ENCODE results near the gene ZNF787. TPM values are rescaled to one million over a fixed set of nuclear protein-coding genes. Genes with fewer than 3 reads are reported as not detected.
A peak's percentile ranks its signal among the peaks of the same experiment; 100 is the strongest.

ZNF787 gene
- total and polyA plus RNA-seq, 2 of the 13 experiments (the other 11 are each of a cell fraction or from before 2014, with no cell fraction given): 15.1 to 42.8 TPM

DNA sequence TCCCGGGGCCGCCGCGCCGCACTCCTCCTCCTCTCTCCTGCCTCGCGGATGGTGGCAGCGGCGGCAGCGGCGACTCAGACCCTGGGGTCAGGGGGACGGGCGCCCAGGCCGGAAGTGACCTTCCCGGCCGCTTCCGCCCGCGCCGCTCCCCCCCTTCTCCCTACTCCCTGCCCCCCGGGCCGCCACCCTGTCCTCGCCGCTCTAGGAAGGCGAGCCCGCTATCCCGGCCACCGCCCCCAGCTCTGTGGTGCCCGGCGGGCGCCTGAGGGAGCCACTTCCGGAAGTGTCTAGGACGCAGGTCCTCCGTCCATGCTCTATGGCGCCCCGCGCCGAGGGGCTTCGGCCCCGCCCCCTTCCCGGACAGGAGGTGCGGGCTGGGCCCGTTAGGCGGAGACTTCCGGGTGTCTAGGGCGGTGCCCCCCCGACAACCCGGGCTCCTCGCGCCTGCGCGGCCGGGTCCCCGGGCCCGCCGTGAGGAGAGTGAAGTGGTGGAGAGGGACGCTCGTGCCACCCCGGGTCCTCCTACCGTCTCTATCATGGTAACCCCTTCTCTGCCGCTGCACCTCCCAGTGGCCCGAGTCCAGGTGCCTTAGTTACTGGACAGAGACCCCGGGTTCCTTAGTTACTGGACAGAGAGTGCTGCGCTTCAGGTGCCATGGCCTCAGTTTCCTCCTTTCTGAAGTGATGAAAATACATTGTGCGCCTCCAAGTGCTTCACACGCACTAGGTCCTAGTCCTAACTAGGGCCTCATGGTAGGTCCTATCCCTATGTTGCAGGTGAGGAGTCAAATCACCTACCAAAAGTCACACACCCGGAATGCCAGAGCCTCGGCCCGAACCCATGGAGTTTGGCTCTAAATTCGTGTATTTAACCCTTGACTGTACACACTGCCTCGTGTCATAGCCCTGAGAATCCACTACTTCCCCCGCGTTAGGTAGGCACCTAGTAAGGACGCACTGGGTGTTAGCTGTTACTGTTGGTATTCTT is at the start of gene ZNF787 (continued):
- TF ChIP-seq, protein P1, sequence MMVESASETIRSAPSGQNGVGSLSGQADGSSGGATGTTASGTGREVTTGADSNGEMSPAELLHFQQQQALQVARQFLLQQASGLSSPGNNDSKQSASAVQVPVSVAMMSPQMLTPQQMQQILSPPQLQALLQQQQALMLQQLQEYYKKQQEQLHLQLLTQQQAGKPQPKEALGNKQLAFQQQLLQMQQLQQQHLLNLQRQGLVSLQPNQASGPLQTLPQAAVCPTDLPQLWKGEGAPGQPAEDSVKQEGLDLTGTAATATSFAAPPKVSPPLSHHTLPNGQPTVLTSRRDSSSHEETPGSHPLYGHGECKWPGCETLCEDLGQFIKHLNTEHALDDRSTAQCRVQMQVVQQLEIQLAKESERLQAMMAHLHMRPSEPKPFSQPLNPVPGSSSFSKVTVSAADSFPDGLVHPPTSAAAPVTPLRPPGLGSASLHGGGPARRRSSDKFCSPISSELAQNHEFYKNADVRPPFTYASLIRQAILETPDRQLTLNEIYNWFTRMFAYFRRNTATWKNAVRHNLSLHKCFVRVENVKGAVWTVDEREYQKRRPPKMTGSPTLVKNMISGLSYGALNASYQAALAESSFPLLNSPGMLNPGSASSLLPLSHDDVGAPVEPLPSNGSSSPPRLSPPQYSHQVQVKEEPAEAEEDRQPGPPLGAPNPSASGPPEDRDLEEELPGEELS (CRISPR knock-in tag; IDR thresholded peaks at IDR 0.05): no peak
- TF ChIP-seq, protein P2, sequence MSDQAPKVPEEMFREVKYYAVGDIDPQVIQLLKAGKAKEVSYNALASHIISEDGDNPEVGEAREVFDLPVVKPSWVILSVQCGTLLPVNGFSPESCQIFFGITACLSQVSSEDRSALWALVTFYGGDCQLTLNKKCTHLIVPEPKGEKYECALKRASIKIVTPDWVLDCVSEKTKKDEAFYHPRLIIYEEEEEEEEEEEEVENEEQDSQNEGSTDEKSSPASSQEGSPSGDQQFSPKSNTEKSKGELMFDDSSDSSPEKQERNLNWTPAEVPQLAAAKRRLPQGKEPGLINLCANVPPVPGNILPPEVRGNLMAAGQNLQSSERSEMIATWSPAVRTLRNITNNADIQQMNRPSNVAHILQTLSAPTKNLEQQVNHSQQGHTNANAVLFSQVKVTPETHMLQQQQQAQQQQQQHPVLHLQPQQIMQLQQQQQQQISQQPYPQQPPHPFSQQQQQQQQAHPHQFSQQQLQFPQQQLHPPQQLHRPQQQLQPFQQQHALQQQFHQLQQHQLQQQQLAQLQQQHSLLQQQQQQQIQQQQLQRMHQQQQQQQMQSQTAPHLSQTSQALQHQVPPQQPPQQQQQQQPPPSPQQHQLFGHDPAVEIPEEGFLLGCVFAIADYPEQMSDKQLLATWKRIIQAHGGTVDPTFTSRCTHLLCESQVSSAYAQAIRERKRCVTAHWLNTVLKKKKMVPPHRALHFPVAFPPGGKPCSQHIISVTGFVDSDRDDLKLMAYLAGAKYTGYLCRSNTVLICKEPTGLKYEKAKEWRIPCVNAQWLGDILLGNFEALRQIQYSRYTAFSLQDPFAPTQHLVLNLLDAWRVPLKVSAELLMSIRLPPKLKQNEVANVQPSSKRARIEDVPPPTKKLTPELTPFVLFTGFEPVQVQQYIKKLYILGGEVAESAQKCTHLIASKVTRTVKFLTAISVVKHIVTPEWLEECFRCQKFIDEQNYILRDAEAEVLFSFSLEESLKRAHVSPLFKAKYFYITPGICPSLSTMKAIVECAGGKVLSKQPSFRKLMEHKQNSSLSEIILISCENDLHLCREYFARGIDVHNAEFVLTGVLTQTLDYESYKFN (CRISPR knock-in tag; conservative IDR thresholded peaks at IDR 0.05): peak; percentile 84
- TF ChIP-seq ZKSCAN1 (IDR thresholded peaks at IDR 0.05; ENCODE audit: low read length) (no peak), ZNF564 (CRISPR knock-in tag; IDR thresholded peaks at IDR 0.05) (no peak), ZNF737 (CRISPR knock-in tag; IDR thresholded peaks at IDR 0.05; ENCODE audit: borderline replicate concordance) (no peak), GPN1 (CRISPR knock-in tag; IDR thresholded peaks at IDR 0.05; ENCODE audit: borderline replicate concordance) (no peak), ZFP36 (IDR thresholded peaks at IDR 0.05; ENCODE audit: borderline replicate concordance, low read depth, low read length, partially characterized antibody) (no peak), TBL1XR1 (IDR thresholded peaks at IDR 0.05; ENCODE audit: borderline replicate concordance, low read length, partially characterized antibody) (peak; percentile 26), ZNF33B (CRISPR knock-in tag; IDR thresholded peaks at IDR 0.05) (no peak), ZSCAN31 (CRISPR knock-in tag; IDR thresholded peaks at IDR 0.05; ENCODE audit: low read depth) (no peak), POLR2A (IDR thresholded peaks at IDR 0.05; ENCODE audit: insufficient read depth in 1 of 2, low read depth in 2 of 2, low read length in 2 of 2) (peak in 1 of 2 experiments; percentile 56; a peak in 2 of 4 replicates), BRD4 (CRISPR knock-in tag; IDR thresholded peaks at IDR 0.05) (no peak), NFE2 (CRISPR knock-in tag; IDR thresholded peaks at IDR 0.05) (no peak), ZNF329 (CRISPR knock-in tag; IDR thresholded peaks at IDR 0.05; ENCODE audit: low read depth) (0 out of 2 replicates have a peak, but pooled peaks have one; percentile 48), MEIS1 (CRISPR knock-in tag; IDR thresholded peaks at IDR 0.05; ENCODE audit: borderline replicate concordance) (peak; percentile 97), MXI1 (IDR thresholded peaks at IDR 0.05; ENCODE audit: borderline replicate concordance, low read depth, low read length) (peak; percentile 40; the same call in 1 of the 3 replicates), EED (CRISPR knock-in tag; IDR thresholded peaks at IDR 0.05) (no peak), ZFP62 (CRISPR knock-in tag; IDR thresholded peaks at IDR 0.05) (no peak), ZNF788 (CRISPR knock-in tag; IDR thresholded peaks at IDR 0.05; ENCODE audit: borderline replicate concordance) (peak; percentile 71; the same call in 1 of the 2 replicates), ZNF263 (CRISPR knock-in tag; IDR thresholded peaks at IDR 0.05) (no peak)
- TF ChIP-seq, protein P3, sequence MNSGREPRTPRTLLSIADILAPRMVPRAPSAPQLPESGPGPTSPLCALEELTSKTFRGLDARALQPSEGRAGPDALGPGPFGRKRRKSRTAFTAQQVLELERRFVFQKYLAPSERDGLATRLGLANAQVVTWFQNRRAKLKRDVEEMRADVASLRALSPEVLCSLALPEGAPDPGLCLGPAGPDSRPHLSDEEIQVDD (CRISPR knock-in tag; IDR thresholded peaks at IDR 0.05; ENCODE audit: borderline replicate concordance): no peak
- TF ChIP-seq, protein P4, sequence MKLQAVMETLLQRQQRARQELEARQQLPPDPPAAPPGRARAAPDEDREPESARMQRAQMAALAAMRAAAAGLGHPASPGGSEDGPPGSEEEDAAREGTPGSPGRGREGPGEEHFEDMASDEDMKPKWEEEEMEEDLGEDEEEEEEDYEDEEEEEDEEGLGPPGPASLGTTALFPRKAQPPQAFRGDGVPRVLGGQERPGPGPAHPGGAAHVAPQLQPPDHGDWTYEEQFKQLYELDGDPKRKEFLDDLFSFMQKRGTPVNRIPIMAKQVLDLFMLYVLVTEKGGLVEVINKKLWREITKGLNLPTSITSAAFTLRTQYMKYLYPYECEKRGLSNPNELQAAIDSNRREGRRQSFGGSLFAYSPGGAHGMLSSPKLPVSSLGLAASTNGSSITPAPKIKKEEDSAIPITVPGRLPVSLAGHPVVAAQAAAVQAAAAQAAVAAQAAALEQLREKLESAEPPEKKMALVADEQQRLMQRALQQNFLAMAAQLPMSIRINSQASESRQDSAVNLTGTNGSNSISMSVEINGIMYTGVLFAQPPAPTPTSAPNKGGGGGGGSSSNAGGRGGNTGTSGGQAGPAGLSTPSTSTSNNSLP (IDR thresholded peaks at IDR 0.05; ENCODE audit: low read depth, low read length): no peak; the same call in 1 of the 2 replicates

All from HepG2 (cell line).